Panc1 (cell line): Measurements from ENCODE around the gene MAF. TPM values are rescaled to one million over a fixed set of nuclear protein-coding genes. Genes with fewer than 3 reads are reported as not detected.

ENCODE experiments used
- ATAC-seq: fragments of 200-7000 bp; cut with Tn5 transposase; 2 replicates; pipeline ENCODE4 v1.9.1; 2020; ENCODE audit warnings: mild to moderate bottlenecking, moderate library complexity
- BruUV-seq: library from RNA; stranded (reverse); fragments of 400-500 nt; replicated peaks from 2 replicates; lab custom pipeline; 2021; lab: Mats Ljungman, UMichigan
- CTCF ChIA-PET: fragments of 300-600 bp; sonication (Branson Sonifier 250); formaldehyde crosslinking; loops from one replicate; lab custom pipeline; 2022; ENCODE audit warnings: antibody characterized with exemption; lab: Charles Lee
- POLR2A ChIA-PET: fragments of 300-600 bp; sonication (Branson Sonifier 250); formaldehyde crosslinking; loops from one replicate; lab custom pipeline; 2022; ENCODE audit warnings: antibody characterized with exemption; lab: Charles Lee
- DNase-seq: peaks from one replicate; pipeline ENCODE4 v3.0.0-alpha.2; 2010; ENCODE audit warnings: low read depth, low spot score
- H3K27ac ChIP-seq: 2 replicates; pipeline ENCODE4 v1.5.1; 2011; ENCODE audit warnings: mild to moderate bottlenecking, low read length, inconsistent platforms
- H3K27me3 ChIP-seq: fragments of 200-500 bp; sonication (Bioruptor generic); 2 replicates; pipeline ENCODE4 v1.6.0; 2014; ENCODE audit warnings: low read length, inconsistent platforms; ENCODE audit not compliant: control insufficient read depth, insufficient read depth
- H3K36me3 ChIP-seq: fragments of 200-500 bp; sonication (Bioruptor generic); 2 replicates; pipeline ENCODE4 v1.5.1; 2014; ENCODE audit warnings: inconsistent platforms, mild to moderate bottlenecking, low read length, moderate library complexity; ENCODE audit not compliant: control insufficient read depth, insufficient read depth
- H3K4me1 ChIP-seq: 2 replicates; pipeline ENCODE4 v1.5.1; 2011; ENCODE audit warnings: inconsistent platforms, mild to moderate bottlenecking, low read length, moderate library complexity; ENCODE audit not compliant: control insufficient read depth, insufficient read depth
- H3K4me3 ChIP-seq, 2 experiments: 2 replicates each; pipeline ENCODE4 v1.5.1; 2011 to 2012; ENCODE audit warnings: low read depth in 2 of 2, low read length in 2 of 2, mild to moderate bottlenecking in 2 of 2, inconsistent platforms in 1 of 2, moderate library complexity in 1 of 2
- H3K9me3 ChIP-seq: fragments of 200-500 bp; sonication (Bioruptor generic); 2 replicates; pipeline ENCODE4 v1.5.1; 2014; ENCODE audit warnings: low read depth, mild to moderate bottlenecking, inconsistent platforms, low read length, moderate library complexity; ENCODE audit not compliant: control insufficient read depth, insufficient read depth
- CTCF ChIP-seq: fragments of 450-650 bp; IDR thresholded peaks from 2 replicates; pipeline ENCODE4 v1.5.1; 2017; ENCODE audit warnings: mild to moderate bottlenecking
- POLR2AphosphoS5 ChIP-seq: IDR thresholded peaks from 2 replicates; pipeline ENCODE4 v1.6.1; 2012; ENCODE audit warnings: mild to moderate bottlenecking, low read depth, low read length, moderate library complexity
- REST ChIP-seq, 2 experiments: IDR thresholded peaks; 2 replicates each; pipeline ENCODE4 v1.6.1; 2011 to 2012; ENCODE audit warnings: low read depth in 2 of 2, control low read depth in 1 of 2, low read length in 1 of 2, mild to moderate bottlenecking in 1 of 2, moderate library complexity in 1 of 2; ENCODE audit not compliant: insufficient read depth in 1 of 2
- SIN3A ChIP-seq: IDR thresholded peaks from 2 replicates; pipeline ENCODE4 v1.6.1; 2012; ENCODE audit warnings: low read depth, mild to moderate bottlenecking, low read length, moderate library complexity, borderline replicate concordance; ENCODE audit not compliant: insufficient read depth
- TCF7L2 ChIP-seq: IDR thresholded peaks from 2 replicates; pipeline ENCODE4 v1.6.1; 2011; ENCODE audit warnings: mild to moderate bottlenecking, low read depth, low read length, inconsistent platforms
- in situ Hi-C: cut with HindIII; loops from 2 replicates; pipeline ENCODE4 v1.10.0; 2016; ENCODE audit warnings: low sequenced_read_pairs, low pct_unique_long_range_greater_than_20kb
- intact Hi-C: fragments of 100-400 bp; cut with micrococcal nuclease; formaldehyde crosslinking; loops from one replicate; pipeline ENCODE4 v1.10.0; 2022; ENCODE audit not compliant: unreplicated experiment
- total RNA-seq: library from RNA; stranded (reverse); gene quantifications from one replicate; pipeline ENCODE4 v1.2.1, GENCODE V29; 2021; ENCODE audit not compliant: unreplicated experiment

The MAF gene
- total RNA-seq, 1 experiment from 2014 or later = 0.46 TPM

- BruUV-seq = no TSS peak
- H3K27me3 ChIP-seq = no peaks in the 10 kb centered on the region
- H3K36me3 ChIP-seq = no peaks in the 10 kb centered on the region
- in situ Hi-C loops (no loop called here), intact Hi-C loops (no loop called here)
- H3K27ac ChIP-seq = no peak overlapping the region
- ATAC-seq (no peak), DNase-seq (no peak)
- H3K4me3 ChIP-seq = no peak overlapping the region
- H3K9me3 ChIP-seq = no peaks in the 10 kb centered on the region
- CTCF ChIA-PET = no interaction called here
- POLR2A ChIA-PET = no interaction called here
- TF ChIP-seq SIN3A = no peak
- TF ChIP-seq CTCF = no peak
- TF ChIP-seq REST (IDR thresholded peaks at IDR 0.05; ENCODE audit: insufficient read depth in 1 of 2, low read depth in 2 of 2, low read length in 1 of 2) = no peak
- TF ChIP-seq POLR2AphosphoS5 = no peak
- TF ChIP-seq TCF7L2 = no peak
- H3K4me1 ChIP-seq = no peaks in the 10 kb centered on the region
These were observed 41.0 kb downstream of the MAF start for GRCh38 chr16:79559532-79559931.

GRCh38 chr16:79557421-79557820 lies 43.1 kb downstream of the MAF start:
- CTCF ChIA-PET = no interaction called here
- Histone ChIP-seq H3K27me3 (no peaks in the 10 kb centered on the region), H3K27ac (no peak overlapping the region), H3K4me1 (no peaks in the 10 kb centered on the region), H3K36me3 (no peaks in the 10 kb centered on the region), H3K4me3 (no peak overlapping the region), H3K9me3 (no peaks in the 10 kb centered on the region)
- in situ Hi-C loops = no loop called here
- POLR2A ChIA-PET = no interaction called here
- ATAC-seq (no peak), DNase-seq (no peak)
- BruUV-seq = no TSS peak
- TF ChIP-seq SIN3A = no peak
- no peak for TF ChIP-seq POLR2AphosphoS5
- TF ChIP-seq REST (IDR thresholded peaks at IDR 0.05; ENCODE audit: insufficient read depth in 1 of 2, low read depth in 2 of 2, low read length in 1 of 2) = no peak
- TF ChIP-seq CTCF = no peak
- no peak for TF ChIP-seq TCF7L2
- intact Hi-C loops = no loop called here
